Trophoblast cell (in vitro differentiated cells and primary cell): Measurements from ENCODE around the gene PTPRU.
"Not testable (repeated sequence)": the region's sequence is repeated elsewhere in the genome, so short reads cannot be mapped to it uniquely, and the experiment has no call there.

Experiments
- DNase-seq, 2 donors: peaks; one replicate each; pipeline ENCODE4 v3.0.0-alpha.2; 2016
- H2AFZ ChIP-seq: 2 replicates; pipeline ENCODE4 v1.6.1; 2013; ENCODE audit warnings: low read length, moderate library complexity, mild to moderate bottlenecking; ENCODE audit not compliant: insufficient read depth, poor library complexity
- H2AK5ac ChIP-seq: 2 replicates; pipeline ENCODE4 v1.6.1; 2013; ENCODE audit warnings: mild to moderate bottlenecking, low read length
- H2BK120ac ChIP-seq: 2 replicates; pipeline ENCODE4 v1.6.1; 2013; ENCODE audit warnings: low read length, mild to moderate bottlenecking, moderate library complexity; ENCODE audit not compliant: insufficient read depth, poor library complexity
- H2BK12ac ChIP-seq: 2 replicates; pipeline ENCODE4 v1.6.1; 2013; ENCODE audit warnings: mild to moderate bottlenecking, low read length, moderate library complexity
- H2BK5ac ChIP-seq: 2 replicates; pipeline ENCODE4 v1.6.1; 2013; ENCODE audit warnings: low read length, low read depth, moderate library complexity, mild to moderate bottlenecking; ENCODE audit not compliant: poor library complexity
- H3K14ac ChIP-seq: 2 replicates; pipeline ENCODE4 v1.6.1; 2013; ENCODE audit warnings: mild to moderate bottlenecking, low read length
- H3K18ac ChIP-seq: 2 replicates; pipeline ENCODE4 v1.6.1; 2013; ENCODE audit warnings: mild to moderate bottlenecking, low read length
- H3K23ac ChIP-seq: 2 replicates; pipeline ENCODE4 v1.6.1; 2013; ENCODE audit warnings: low read length
- H3K27ac ChIP-seq: 2 replicates; pipeline ENCODE4 v1.5.1; 2013; ENCODE audit warnings: low read depth, mild to moderate bottlenecking, inconsistent platforms, low read length, moderate library complexity
- H3K27me3 ChIP-seq: 2 replicates; pipeline ENCODE4 v1.6.1; 2013; ENCODE audit warnings: inconsistent platforms, mild to moderate bottlenecking, low read length, moderate library complexity; ENCODE audit not compliant: insufficient read depth
- H3K36me3 ChIP-seq, 2 experiments: 1 replicate in 1 of 2; 2 replicates in 1 of 2; pipeline ENCODE4 v1.6.1; 2013; ENCODE audit warnings: low read length in 2 of 2, mild to moderate bottlenecking in 2 of 2, moderate library complexity in 1 of 2; ENCODE audit not compliant: insufficient read depth in 2 of 2, control insufficient read depth in 1 of 2
- H3K4ac ChIP-seq: 2 replicates; pipeline ENCODE4 v1.6.1; 2013; ENCODE audit warnings: low read depth, mild to moderate bottlenecking, low read length, moderate library complexity
- H3K4me1 ChIP-seq, 2 experiments: 1 replicate in 1 of 2; 2 replicates in 1 of 2; pipeline ENCODE4 v1.6.1; 2013; ENCODE audit warnings: low read length in 2 of 2, mild to moderate bottlenecking in 2 of 2, moderate library complexity in 1 of 2; ENCODE audit not compliant: insufficient read depth in 2 of 2, control insufficient read depth in 1 of 2
- H3K4me2 ChIP-seq: 2 replicates; pipeline ENCODE4 v1.6.1; 2013; ENCODE audit warnings: inconsistent platforms, mild to moderate bottlenecking, low read length, moderate library complexity
- H3K4me3 ChIP-seq: 2 replicates; pipeline ENCODE4 v1.5.1; 2013; ENCODE audit warnings: mild to moderate bottlenecking, low read depth, low read length, inconsistent platforms
- H3K79me1 ChIP-seq: one replicate; pipeline ENCODE4 v1.6.1; 2013; ENCODE audit warnings: low read length
- H3K79me2 ChIP-seq: 2 replicates; pipeline ENCODE4 v1.6.1; 2013; ENCODE audit warnings: low read length, mild to moderate bottlenecking; ENCODE audit not compliant: control insufficient read depth, insufficient read depth, poor library complexity
- H3K9ac ChIP-seq: 2 replicates; pipeline ENCODE4 v1.6.1; 2013; ENCODE audit warnings: mild to moderate bottlenecking, low read length
- H3K9me3 ChIP-seq: 2 replicates; pipeline ENCODE4 v1.6.1; 2013; ENCODE audit warnings: low read depth, mild to moderate bottlenecking, control low read depth, inconsistent platforms, low read length; ENCODE audit not compliant: insufficient read depth
- H4K12ac ChIP-seq: 2 replicates; pipeline ENCODE4 v1.6.1; 2013; ENCODE audit warnings: low read depth, mild to moderate bottlenecking, low read length, moderate library complexity
- H4K8ac ChIP-seq: 2 replicates; pipeline ENCODE4 v1.6.1; 2013; ENCODE audit warnings: low read depth, mild to moderate bottlenecking, low read length, moderate library complexity
- H4K91ac ChIP-seq: one replicate; pipeline ENCODE4 v1.6.1; 2013; ENCODE audit warnings: low read depth, mild to moderate bottlenecking, low read length, moderate library complexity
- WGBS: extraction: QIAGEN DNeasy Blood & Tissue Kit; methylation state at CpG from one replicate; pipeline ENCODE4 v1.1.7; 2013; ENCODE audit warnings: missing lambda C conversion rate; ENCODE audit not compliant: insufficient read length, insufficient coverage; ENCODE audit errors: extremely low coverage; 5-methylcytosine and 5-hydroxymethylcytosine counted together

PTPRU gene

GRCh38 chr1:29222260-29222659 is 14.1 kb upstream of the PTPRU start:
- not testable (repeated sequence) for H3K79me2 ChIP-seq, H3K9ac ChIP-seq, H2BK12ac ChIP-seq, H2AK5ac ChIP-seq, H2AFZ ChIP-seq, H3K18ac ChIP-seq, DNase-seq, H4K12ac ChIP-seq, H2BK120ac ChIP-seq, H3K9me3 ChIP-seq, H3K4me2 ChIP-seq, H4K8ac ChIP-seq, H3K27ac ChIP-seq, H3K4ac ChIP-seq, H3K14ac ChIP-seq, H3K23ac ChIP-seq, H3K36me3 ChIP-seq, H3K4me3 ChIP-seq, H4K91ac ChIP-seq, H2BK5ac ChIP-seq, H3K79me1 ChIP-seq, H3K4me1 ChIP-seq, H3K27me3 ChIP-seq
- no CpG with 5 or more reads among the region's 6 CpGs for whole genome bisulfite sequencing

GRCh38 chr1:29222686-29223085 is 13.6 kb upstream of the PTPRU start:
- Histone ChIP-seq H3K18ac (no peak overlapping the region), H3K14ac (no peak overlapping the region), H3K79me2 (no peaks in the 10 kb centered on the region), H4K12ac (no peak overlapping the region), H3K4me2 (no peak overlapping the region), H2BK5ac (no peak overlapping the region), H2BK120ac (no peak overlapping the region), H2AFZ (no peak overlapping the region), H3K23ac (no peak overlapping the region), H2BK12ac (no peak overlapping the region), H3K27ac (no peak overlapping the region), H4K8ac (no peak overlapping the region), H3K4ac (no peak overlapping the region), H3K79me1 (no peaks in the 10 kb centered on the region), H3K4me1 (peaks cover 7 to 10% of the 10 kb centered on the region in 2 experiments), H3K4me3 (peak overlapping the region; percentile 25), H3K9me3 (no peaks in the 10 kb centered on the region), H3K27me3 (no peaks in the 10 kb centered on the region), H3K36me3 (peaks cover 3 to 5% of the 10 kb centered on the region in 2 experiments), H4K91ac (no peak overlapping the region), H3K9ac (no peak overlapping the region), H2AK5ac (no peak overlapping the region)
- no peak for DNase-seq
- no CpG with 5 or more reads among the region's 1 CpG for WGBS

GRCh38 chr1:29223521-29223920 is 12.8 kb upstream of the PTPRU start:
- no CpG with 5 or more reads among the region's 6 CpGs for WGBS

GRCh38 chr1:29224356-29224837 is 11.9 kb upstream of the PTPRU start:
- H3K4me3 ChIP-seq: no peak overlapping the region
- no peak overlapping the region for H4K91ac ChIP-seq
- H3K9me3 ChIP-seq: no peaks in the 10 kb centered on the region
- no peak overlapping the region for H3K27ac ChIP-seq
- no peak for DNase-seq
- H2BK120ac ChIP-seq: no peak overlapping the region
- H3K4me1 ChIP-seq: peaks cover 7 to 13% of the 10 kb centered on the region in 2 experiments
- H2AK5ac ChIP-seq: no peak overlapping the region
- no peak overlapping the region for H3K14ac ChIP-seq
- H3K36me3 ChIP-seq: peaks cover 3 to 4% of the 10 kb centered on the region in 2 experiments
- no CpG with 5 or more reads among the region's 5 CpGs for WGBS
- no peak overlapping the region for H4K8ac ChIP-seq
- H3K4me2 ChIP-seq: no peak overlapping the region
- peak overlapping the region; percentile 35 for H3K18ac ChIP-seq
- H3K23ac ChIP-seq: no peak overlapping the region
- no peak overlapping the region for H3K9ac ChIP-seq
- H2BK12ac ChIP-seq: peak overlapping the region; percentile 25
- no peak overlapping the region for H4K12ac ChIP-seq
- H2AFZ ChIP-seq: no peak overlapping the region
- H3K79me2 ChIP-seq: no peaks in the 10 kb centered on the region
- H3K4ac ChIP-seq: no peak overlapping the region
- no peaks in the 10 kb centered on the region for H3K27me3 ChIP-seq
- no peaks in the 10 kb centered on the region for H3K79me1 ChIP-seq
- no peak overlapping the region for H2BK5ac ChIP-seq

More at GRCh38 chr1:29223521-29223920, 12.8 kb upstream of the PTPRU start:
- no peak overlapping the region for H3K27ac ChIP-seq
- no peaks in the 10 kb centered on the region for H3K27me3 ChIP-seq
- no peak overlapping the region for H3K18ac ChIP-seq
- H3K9me3 ChIP-seq: no peaks in the 10 kb centered on the region
- H4K91ac ChIP-seq: no peak overlapping the region
- H2BK5ac ChIP-seq: no peak overlapping the region
- no peaks in the 10 kb centered on the region for H3K79me2 ChIP-seq
- peak overlapping the region; percentile 22 for H2BK12ac ChIP-seq
- no peak overlapping the region for H2AK5ac ChIP-seq
- no peak overlapping the region for H3K14ac ChIP-seq
- H4K8ac ChIP-seq: no peak overlapping the region
- H3K9ac ChIP-seq: no peak overlapping the region
- H2BK120ac ChIP-seq: peak overlapping the region; percentile 15
- DNase-seq: no peak
- H2AFZ ChIP-seq: no peak overlapping the region
- peaks cover 7 to 13% of the 10 kb centered on the region in 2 experiments for H3K4me1 ChIP-seq
- no peak overlapping the region for H3K23ac ChIP-seq
- H3K79me1 ChIP-seq: no peaks in the 10 kb centered on the region
- H3K4me3 ChIP-seq: no peak overlapping the region
- H3K4me2 ChIP-seq: no peak overlapping the region
- H3K36me3 ChIP-seq: peaks cover 3 to 4% of the 10 kb centered on the region in 2 experiments
- H4K12ac ChIP-seq: no peak overlapping the region
- no peak overlapping the region for H3K4ac ChIP-seq
